ENCODE measurements around the gene RNF213. TPM values are rescaled to one million over a fixed set of nuclear protein-coding genes. Genes with fewer than 3 reads are reported as not detected.
"Not testable (repeated sequence)": the region's sequence is repeated elsewhere in the genome, so short reads cannot be mapped to it uniquely, and the experiment has no call there.

Gene RNF213
- polyA plus RNA-seq, 3 donors: 54.7 to 107 (median 104) TPM

DNA sequence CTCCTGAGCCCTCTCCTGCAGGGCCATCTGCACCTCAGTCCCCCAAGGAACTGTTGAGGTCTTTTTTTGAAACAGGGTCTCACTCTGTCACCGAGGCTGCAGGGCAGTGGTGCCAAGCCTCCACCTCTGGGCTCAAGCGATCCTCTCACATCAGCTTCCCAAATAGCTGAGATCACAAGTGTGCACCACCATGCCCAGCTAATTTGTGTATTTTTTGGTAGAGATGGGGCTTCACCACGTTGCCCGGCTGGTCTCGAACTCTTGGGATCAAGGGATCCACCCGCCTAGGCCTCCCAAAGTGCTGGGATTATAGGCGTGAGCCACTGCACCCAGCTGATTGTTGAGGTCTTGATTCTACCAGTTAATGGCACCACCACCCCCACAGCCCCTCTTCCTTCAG is 126.4 kb downstream of the RNF213 start:
- DNase-seq: no peak

DNA sequence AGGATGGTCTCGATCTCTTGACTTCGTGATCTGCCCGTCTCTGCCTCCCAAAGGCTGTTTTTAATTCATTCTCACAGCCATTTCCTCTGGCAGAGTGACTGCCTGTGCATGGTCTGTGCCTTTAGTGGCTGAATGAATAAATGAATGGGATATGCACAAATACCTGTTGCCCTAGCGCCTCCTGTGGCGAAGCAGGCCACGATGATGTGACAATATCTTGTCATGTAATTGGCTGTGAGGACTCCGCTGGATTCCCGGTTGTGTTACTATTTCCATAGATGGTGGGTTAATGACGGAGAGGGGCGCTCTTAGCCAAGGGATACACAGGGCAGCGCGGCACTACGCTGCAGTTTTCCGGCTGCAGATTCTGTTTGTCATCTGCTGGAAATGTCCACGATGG is 127.5 kb downstream of the RNF213 start:
- no peak for DNase-seq

DNA sequence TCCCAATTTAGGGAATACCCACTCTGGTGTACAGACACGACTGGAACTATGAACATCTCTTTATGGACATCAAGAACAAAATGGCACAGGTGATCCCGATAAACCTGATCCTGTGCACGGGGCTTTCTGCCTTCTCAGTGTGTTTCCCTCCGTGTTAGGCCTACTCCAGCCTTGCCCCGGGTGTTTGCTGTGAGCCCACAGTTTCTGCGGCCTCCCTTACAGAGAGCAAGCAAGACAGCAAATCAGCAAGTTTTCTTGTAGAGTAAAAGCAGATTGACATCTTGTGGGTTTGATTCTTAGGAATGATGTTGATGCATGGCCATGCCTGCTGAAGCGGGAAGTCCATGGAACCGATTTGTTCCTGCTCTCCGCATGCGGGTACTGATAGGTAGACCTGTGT is 127.9 kb downstream of the RNF213 start:
- DNase-seq: no peak

- DNase-seq: no peak
These were observed 128.7 kb downstream of the RNF213 start for GRCh38 chr17:80389011-80389995.

DNA sequence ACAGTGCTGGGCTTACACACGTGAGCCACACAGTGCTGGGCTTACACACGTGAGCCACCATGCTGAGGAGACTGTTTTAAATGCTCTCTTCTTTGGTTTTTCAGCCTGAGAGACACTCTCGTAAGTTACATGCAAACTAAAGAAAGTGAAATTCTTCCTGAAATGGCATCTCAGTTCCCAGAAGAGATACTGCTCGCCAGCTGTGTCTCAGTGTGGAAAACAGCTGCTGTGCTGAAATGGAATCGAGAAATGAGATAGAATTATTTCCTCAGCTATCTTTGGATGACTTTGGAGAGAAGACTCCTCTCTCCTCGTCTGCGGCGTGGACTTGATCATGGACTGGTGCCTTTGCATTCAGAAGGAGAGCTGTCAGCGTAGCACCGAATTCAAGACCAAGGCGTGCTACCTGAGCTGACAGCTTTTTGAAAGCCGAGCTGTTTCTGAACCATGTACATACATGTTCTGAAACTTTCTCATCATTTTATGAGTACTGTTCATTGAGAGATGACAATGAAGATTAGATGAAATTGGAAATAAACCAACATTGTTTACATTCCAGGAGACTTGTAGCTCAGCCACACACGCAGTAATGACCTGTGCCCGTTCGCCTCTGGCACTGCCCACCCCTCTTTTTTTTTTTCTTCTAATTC is 132.7 kb downstream of the RNF213 start:
- no peak for DNase-seq

DNA sequence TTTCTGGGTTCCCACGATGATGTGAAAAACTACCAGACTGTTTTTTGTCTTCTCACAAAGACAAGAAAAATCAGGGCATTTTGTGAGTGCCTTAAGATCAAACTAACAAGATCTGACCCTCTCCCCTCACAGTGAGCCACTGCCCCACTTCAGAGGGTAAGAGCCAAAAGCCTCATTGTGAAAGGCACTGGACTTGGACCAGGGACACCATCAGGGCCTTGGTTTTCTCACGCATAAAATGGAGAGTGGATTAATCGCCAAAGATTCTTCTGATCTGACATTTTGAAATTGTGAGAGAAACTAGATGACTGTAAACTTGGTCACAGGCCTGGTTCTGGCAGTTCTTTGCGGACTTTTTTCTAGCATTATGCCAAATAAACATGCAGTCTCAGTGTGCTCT is 133.3 kb downstream of the RNF213 start:
- no peak for DNase-seq

GRCh38 chr17:80394629-80395216 is 134.1 kb downstream of the RNF213 start:
- no peak for DNase-seq

DNA sequence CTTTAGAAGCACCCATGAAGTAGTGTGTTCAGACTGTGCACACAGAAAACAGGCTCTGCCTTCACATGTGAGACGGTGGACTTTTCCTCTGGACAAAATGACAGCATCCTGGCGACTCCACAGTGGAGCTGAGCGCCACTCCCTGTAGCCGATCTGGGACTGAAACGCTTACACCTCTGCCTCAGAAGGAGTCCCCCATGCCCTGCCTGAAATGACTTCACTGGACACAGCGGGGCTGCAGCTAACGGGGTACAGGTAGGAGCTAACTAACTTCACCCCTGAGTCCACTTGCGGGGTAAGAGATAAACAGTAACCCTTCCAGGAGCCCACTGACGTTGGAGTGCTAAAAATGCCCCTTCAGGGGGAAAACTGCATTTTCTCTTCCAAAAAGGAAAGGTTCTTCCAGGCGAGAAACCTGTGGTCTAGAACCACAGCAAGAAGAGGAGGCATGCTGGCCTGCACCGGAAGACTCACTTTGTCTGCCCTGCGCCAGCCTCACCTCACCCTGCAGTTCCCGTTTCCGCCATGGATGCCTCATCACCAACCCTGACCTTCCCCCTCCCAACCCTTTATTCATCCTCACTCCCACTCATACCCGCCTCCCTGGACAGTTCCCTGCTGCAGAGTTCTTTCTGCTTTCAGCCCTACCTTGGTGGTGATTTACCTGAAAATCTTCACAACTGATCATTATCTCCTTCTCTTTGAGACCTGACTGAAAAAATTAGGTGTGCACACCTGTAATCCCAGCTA is 134.9 kb downstream of the RNF213 start:
- DNase-seq: no peak

DNA sequence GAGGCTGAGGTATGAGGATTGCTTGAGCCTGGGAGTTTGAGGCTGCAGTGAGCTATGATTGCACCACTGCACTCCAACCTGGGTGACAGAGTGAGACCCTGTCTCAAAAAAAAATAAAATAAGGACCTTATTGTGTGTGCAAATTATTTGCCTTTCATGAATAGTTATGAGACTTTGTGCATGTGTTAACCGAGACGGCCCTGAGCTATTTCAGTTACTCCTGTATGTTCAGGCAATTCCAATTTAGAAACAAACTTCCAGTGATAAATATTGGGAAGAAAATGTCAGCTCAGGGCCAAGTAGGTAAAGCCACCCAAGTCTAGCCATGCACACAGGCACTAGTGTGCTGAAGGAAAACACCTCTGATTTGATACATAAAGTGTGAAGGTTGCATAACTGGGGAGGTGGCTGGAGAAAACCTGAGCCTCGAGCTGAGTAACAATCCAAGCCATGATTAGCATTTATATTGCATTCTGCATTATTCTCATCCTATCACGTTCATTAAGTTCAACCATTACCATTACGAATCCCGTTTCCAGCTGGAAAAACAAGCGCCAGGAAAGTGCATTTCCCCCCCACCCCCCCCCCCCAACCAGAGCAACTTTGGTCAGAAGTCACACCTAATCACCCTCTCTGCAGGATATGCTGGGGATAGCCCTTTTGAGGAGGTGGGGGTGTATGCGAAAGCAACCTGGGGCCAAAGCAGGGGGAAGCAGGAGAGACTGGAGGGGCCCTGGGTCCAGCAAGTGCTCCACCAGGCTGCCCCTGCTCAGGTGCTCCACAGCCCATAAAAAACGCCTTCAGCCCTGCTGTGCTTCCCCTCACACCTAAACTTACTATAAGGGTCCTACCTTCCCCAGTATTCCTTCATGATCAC is 135.7 kb downstream of the RNF213 start:
- DNase-seq: no peak

- DNase-seq: no peak
These were observed 136.4 kb downstream of the RNF213 start for GRCh38 chr17:80397034-80397387.

DNA sequence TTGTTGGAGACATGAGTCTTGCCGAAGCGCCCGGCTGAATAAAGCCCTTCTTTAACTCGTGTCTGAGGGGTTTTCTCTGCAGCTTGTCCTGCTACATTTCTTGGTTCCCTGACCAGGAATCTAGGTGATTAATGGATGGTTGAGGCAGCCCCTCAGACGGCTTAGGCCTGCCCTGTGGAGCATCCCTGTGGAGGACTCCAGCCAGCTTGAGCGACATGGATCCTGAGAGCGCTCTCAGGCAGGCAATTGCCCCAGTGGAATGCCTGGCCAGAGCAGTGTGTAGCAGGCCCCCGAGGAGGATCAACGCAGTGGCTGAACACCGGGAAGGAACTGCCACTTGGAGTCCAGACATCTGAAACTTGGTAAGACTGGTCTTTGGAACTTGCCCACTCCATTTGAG is 137.0 kb downstream of the RNF213 start:
- DNase-seq: no peak

DNA sequence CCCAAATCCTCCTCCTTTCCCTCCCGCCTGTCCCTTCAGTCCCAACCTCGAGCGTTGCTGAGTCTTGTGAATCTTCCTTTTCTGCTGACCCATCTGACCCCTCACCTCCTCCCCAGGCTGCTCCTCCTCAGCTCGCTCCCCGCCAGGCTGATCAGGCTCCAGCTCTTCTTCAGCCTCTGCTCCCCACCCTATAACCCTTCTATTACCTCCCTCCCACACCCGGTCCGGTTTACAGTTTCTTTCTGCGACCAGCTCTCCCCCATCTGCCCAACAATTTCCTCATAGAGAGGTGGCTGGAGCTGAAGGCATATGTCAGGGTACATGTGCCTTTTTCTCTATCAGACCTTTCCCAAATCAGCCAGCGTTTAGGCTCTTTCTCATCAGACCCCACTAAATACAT is 140.4 kb downstream of the RNF213 start:
- DNase-seq: not testable (repeated sequence)

GRCh38 chr17:80402102-80402501 is 141.4 kb downstream of the RNF213 start:
- DNase-seq: not testable (repeated sequence)

DNA sequence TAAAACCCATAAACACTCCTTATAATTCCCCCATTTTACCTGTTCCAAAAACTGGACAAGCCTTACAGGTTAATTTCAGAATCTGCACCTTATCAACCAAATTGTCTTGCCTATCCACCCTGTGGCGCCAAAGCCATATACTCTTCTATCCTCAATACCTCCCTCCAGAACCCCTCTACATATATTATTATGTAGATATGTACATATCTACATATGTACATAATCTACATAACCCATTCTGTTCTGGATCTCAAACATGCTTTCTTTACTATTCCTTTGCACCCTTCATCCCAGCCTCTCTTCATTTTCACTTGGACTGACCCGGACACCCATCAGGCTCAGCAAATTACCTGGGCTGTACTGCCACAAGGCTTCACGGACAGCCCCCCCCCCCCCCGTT is 142.3 kb downstream of the RNF213 start:
- no peak for DNase-seq

GRCh38 chr17:80406146-80406545 is 145.5 kb downstream of the RNF213 start:
- no peak for DNase-seq

DNA sequence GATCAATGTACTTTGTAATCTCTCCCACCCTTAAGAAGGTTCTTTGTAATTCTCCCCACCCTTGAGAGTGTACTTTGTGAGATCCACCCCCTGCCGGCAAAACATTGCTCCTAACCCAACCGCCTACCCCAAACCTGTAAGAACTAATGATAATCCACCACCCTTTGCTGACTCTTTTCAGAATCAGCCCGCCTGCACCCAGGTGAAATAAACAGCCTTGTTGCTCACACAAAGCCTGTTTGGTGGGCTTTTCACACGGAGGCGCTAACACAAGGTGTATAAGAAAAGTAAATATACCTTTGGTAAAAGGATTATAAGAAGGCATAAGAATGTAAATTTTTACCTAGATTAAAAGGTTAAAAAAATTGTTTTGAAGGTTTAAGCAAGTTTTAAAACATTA is 147.3 kb downstream of the RNF213 start:
- not testable (repeated sequence) for DNase-seq

DNA sequence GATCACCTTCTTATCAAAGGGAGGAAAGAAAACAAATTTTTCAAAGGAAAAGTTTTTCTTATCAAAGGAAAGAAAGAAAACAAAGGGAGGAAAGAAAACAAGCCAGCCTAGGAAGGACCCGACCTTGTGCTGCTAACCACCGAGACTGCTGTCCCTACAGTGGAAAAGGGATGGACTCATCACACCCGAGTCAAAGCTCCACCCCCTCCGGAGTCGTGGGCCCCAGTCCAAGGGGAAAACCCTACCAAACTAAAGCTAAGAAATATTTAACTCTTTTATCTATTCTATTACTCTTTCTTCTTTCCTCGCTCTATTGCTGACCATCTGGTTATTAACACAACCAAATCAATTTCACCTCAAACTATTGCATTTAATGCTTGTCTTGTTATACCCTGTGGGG is 148.2 kb downstream of the RNF213 start:
- DNase-seq: no peak

DNA sequence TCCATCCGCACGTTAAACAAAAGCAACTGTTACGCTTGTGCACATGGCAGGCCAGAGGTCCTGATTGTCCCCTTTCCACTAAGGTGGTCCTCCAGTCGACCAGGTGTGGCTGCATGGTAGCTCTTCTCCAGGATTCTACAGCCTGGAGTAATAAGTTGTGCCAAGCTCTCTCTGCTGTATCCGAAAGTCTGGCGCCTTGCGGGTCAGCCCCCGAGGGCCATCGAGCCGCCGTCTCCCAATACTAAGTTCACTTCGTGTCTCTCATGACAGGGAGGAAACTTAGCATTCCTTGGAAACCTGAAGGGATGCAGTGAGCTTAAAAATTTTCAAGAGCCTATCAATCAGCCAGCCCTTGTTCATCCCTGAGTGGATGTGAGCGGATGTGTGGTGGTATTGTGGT is 149.0 kb downstream of the RNF213 start:
- no peak for DNase-seq

DNA sequence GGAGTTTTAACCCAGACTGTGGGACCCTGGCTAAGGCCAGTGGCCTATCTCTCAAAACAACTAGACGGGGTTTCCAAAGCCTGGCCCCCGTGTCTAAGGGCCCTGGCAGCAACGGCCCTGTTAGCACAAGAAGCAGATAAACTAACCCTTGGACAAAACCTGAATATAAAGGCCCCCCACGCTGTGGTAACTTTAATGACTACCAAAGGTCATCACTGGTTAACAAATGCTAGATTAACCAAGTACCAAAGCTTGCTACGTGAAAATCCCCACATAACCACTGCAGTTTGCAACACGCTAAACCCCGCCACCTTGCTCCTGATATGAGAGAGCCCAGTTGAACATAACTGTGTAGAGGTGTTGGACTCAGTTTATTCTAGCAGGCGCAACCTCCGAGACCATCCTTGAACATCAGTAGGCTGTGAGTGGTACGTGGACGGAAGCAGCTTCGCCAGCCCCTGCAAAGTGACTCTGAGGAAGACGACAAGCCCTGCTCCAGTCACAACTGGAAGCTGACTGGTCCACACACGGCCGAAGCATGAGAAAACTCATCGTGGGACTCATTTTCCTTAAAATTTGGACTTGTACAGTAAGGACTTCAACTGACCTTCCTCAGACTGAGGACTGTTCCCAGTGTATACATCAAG is 149.9 kb downstream of the RNF213 start:
- DNase-seq: not testable (repeated sequence)

DNA sequence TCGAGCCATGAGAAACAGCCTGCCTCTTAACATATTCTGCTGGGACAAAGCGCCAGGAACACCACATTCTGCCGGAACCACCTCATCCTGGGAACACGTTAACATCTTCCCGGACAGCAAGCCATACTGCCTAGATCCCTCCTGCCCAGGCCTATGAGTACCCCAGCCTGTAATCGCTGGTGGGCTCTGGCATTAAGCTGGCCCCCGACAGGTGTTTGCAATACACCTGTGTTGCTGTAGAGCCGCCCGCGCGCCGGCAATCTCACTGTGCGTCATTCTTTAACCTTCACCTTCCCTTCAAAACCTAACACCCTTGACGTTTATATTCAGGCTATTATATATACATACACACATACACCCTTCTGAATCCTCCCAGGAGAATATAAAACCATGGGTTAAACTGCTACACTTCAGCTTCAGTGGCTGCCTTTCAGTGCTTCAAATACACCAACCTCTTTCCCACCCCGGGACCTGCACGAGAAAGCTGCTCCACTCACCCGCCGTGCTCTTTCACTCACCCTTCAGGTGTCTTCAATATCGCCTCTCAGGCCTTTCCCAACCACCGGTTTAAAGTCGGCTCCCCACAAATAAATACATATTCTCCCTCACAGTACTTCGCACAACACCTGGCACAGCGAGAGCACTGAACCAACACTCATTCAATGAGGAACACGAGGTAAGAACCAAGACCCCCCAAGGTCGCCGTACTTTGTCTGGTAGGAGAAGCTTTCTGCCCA is 153.3 kb downstream of the RNF213 start:
- DNase-seq: no peak

All from renal pelvis (tissue), 4 donors.